Endothelial cell (in vitro differentiated cells): Measurements from ENCODE around the gene SLC15A1. TPM values are rescaled to one million over a fixed set of nuclear protein-coding genes. Genes with fewer than 3 reads are reported as not detected.

Experiments used
- DNase-seq: peaks from one replicate; pipeline ENCODE4 v3.0.0; 2021; ENCODE audit warnings: low spot score
- H3K27ac Mint-ChIP-seq: one replicate; pipeline ENCODE4 v1.8.0; 2021; ENCODE audit warnings: mixed read lengths, inconsistent platforms; ENCODE audit not compliant: unreplicated experiment
- H3K27me3 Mint-ChIP-seq: one replicate; pipeline ENCODE4 v1.8.0; 2021; ENCODE audit warnings: mild to moderate bottlenecking, moderate library complexity, mixed read lengths, inconsistent platforms; ENCODE audit not compliant: unreplicated experiment
- H3K36me3 Mint-ChIP-seq: one replicate; pipeline ENCODE4 v1.8.0; 2021; ENCODE audit warnings: mild to moderate bottlenecking, low read depth, mixed read lengths, inconsistent platforms; ENCODE audit not compliant: unreplicated experiment
- H3K4me1 Mint-ChIP-seq: one replicate; pipeline ENCODE4 v1.8.0; 2021; ENCODE audit warnings: mild to moderate bottlenecking, mixed read lengths, inconsistent platforms; ENCODE audit not compliant: unreplicated experiment
- H3K4me3 Mint-ChIP-seq: one replicate; pipeline ENCODE4 v1.8.0; 2021; ENCODE audit warnings: mild to moderate bottlenecking, mixed read lengths, inconsistent platforms; ENCODE audit not compliant: unreplicated experiment
- H3K9me3 Mint-ChIP-seq: one replicate; pipeline ENCODE4 v1.8.0; 2021; ENCODE audit warnings: mixed read lengths, inconsistent platforms; ENCODE audit not compliant: unreplicated experiment
- CTCF ChIP-seq: fragments of 200-600 bp; sonication (generic); IDR thresholded peaks from one replicate; pipeline ENCODE4 v1.5.0; 2021; ENCODE audit warnings: antibody characterized with exemption; ENCODE audit not compliant: unreplicated experiment
- total RNA-seq: library from RNA; stranded (reverse); fragmentation: NEBNext Ultra II Directional; extraction: Animal tissue kit (Norgen Biotek cat#: 25700); gene quantifications from one replicate; pipeline ENCODE4 v1.2.1, GENCODE V29; 2021; ENCODE audit not compliant: unreplicated experiment

SLC15A1 gene
- total RNA-seq, 1 donor from 2014 or later = 0.10 TPM

GRCh38 chr13:98792785-98793495 is 40.5 kb upstream of the SLC15A1 start:
- peaks cover 4% of the 10 kb centered on the region for H3K27me3 Mint-ChIP-seq
- no peak overlapping the region for H3K27ac Mint-ChIP-seq
- H3K36me3 Mint-ChIP-seq = peaks cover 53% of the 10 kb centered on the region
- TF ChIP-seq CTCF = no peak
- H3K9me3 Mint-ChIP-seq = no peaks in the 10 kb centered on the region
- H3K4me1 Mint-ChIP-seq = peaks cover 3% of the 10 kb centered on the region
- no peak for DNase-seq
- peak overlapping the region; percentile 49 for H3K4me3 Mint-ChIP-seq

DNA sequence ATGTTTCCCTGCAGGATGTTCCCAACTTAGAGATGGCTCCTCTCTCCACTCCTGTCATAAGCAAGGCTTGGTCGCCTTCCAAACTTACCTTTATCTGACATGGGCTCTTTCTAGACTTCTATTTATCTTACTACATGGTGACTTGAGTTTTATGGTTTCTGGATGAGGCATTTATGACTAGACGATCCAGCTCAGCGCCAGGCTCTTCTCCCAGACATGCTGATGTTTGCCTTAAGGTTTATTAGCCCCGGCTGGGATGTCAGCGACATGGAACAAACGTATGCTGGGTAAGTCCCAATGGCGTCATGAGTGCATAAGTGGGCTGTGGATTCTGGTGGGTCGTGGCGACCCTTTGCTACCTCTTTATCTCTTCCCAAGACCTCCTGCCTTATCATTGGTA is 39.8 kb upstream of the SLC15A1 start:
- Mint-ChIP-seq H3K9me3 (no peaks in the 10 kb centered on the region), H3K4me1 (peaks cover 8% of the 10 kb centered on the region), H3K27me3 (peaks cover 4% of the 10 kb centered on the region), H3K27ac (no peak overlapping the region), H3K4me3 (peak overlapping the region; percentile 49), H3K36me3 (peaks cover 47% of the 10 kb centered on the region)
- no peak for TF ChIP-seq CTCF
- no peak for DNase-seq

GRCh38 chr13:98791611-98792010 is 39.1 kb upstream of the SLC15A1 start:
- no peak for DNase-seq
- H3K9me3 Mint-ChIP-seq = no peaks in the 10 kb centered on the region
- H3K36me3 Mint-ChIP-seq = peaks cover 39% of the 10 kb centered on the region
- H3K27me3 Mint-ChIP-seq = peaks cover 4% of the 10 kb centered on the region
- H3K4me1 Mint-ChIP-seq = peaks cover 8% of the 10 kb centered on the region
- no peak for TF ChIP-seq CTCF
- no peak overlapping the region for H3K4me3 Mint-ChIP-seq
- H3K27ac Mint-ChIP-seq = no peak overlapping the region

DNA sequence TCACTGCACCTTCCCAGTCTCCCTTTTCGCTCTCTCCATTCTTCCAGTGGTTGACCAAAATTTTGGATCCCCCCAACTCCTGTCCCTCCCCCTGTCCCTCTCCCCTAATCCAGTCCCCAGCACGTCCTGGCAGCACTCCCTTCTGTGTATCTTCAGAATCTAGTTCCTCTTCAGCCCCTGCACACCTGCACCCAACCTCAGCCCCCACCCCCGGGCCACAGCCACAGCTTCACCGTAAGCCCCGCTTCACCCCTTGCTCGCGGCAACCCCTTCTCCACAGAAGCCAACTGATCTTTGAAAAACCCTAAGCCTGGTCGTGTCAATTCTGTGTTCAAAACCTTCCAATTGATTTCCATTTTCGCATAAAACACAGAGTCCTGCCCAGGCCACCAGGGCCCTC is 35.5 kb upstream of the SLC15A1 start:
- H3K27me3 Mint-ChIP-seq = peaks cover 4% of the 10 kb centered on the region
- H3K27ac Mint-ChIP-seq = no peak overlapping the region
- TF ChIP-seq CTCF = no peak
- no peak overlapping the region for H3K4me3 Mint-ChIP-seq
- H3K4me1 Mint-ChIP-seq = peaks cover 8% of the 10 kb centered on the region
- H3K9me3 Mint-ChIP-seq = no peaks in the 10 kb centered on the region
- no peak for DNase-seq
- H3K36me3 Mint-ChIP-seq = peaks cover 9% of the 10 kb centered on the region

DNA sequence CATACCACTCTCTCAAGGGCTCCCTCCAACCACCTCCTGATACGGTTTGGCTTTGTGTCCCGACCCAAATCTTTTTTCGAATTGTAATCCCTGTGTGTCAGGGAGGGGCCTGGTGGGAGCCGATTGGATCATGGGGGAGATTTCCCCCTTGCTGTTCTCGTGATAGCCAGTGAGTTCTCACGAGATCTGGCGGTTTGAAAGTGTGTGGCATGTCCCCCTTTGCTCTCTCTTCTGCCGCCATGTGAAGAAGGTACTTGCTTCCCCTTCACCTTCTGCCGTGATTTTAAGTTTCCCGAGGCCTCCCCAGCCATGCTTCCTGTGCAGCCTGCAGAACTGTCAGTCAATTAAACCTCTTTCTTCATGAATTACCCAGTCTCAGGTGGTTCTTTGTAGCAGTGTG is 34.7 kb upstream of the SLC15A1 start:
- peaks cover 4% of the 10 kb centered on the region for H3K27me3 Mint-ChIP-seq
- no peak for TF ChIP-seq CTCF
- H3K4me3 Mint-ChIP-seq = no peak overlapping the region
- H3K4me1 Mint-ChIP-seq = peaks cover 8% of the 10 kb centered on the region
- H3K27ac Mint-ChIP-seq = no peak overlapping the region
- no peaks in the 10 kb centered on the region for H3K9me3 Mint-ChIP-seq
- H3K36me3 Mint-ChIP-seq = peaks cover under 1% of the 10 kb centered on the region
- DNase-seq = no peak
